Effector memory CD4-positive, alpha-beta T cell (primary cell): ENCODE results near the gene CD84.
A peak's percentile ranks its signal among the peaks of the same experiment; 100 is the strongest.
"Not testable (repeated sequence)": the region's sequence is repeated elsewhere in the genome, so short reads cannot be mapped to it uniquely, and the experiment has no call there.

Source experiments
- DNase-seq, 3 donors: peaks; one replicate each; pipeline ENCODE4 v3.0.0-alpha.2; 2020
- H3K27ac ChIP-seq: 2 replicates; pipeline ENCODE4 v1.7.0; 2013; ENCODE audit warnings: mild to moderate bottlenecking, low read length, moderate library complexity; ENCODE audit not compliant: insufficient read depth, poor library complexity, severe bottlenecking
- H3K27me3 ChIP-seq: replicated peaks from 2 replicates; pipeline ENCODE4 v1.7.0; 2013; ENCODE audit warnings: mild to moderate bottlenecking, low read length; ENCODE audit not compliant: insufficient read depth, control insufficient read depth, poor library complexity, severe bottlenecking
- H3K36me3 ChIP-seq: 2 replicates; pipeline ENCODE4 v1.7.0; 2013; ENCODE audit warnings: mild to moderate bottlenecking, low read length, moderate library complexity; ENCODE audit not compliant: control insufficient read depth, insufficient read depth
- H3K4me1 ChIP-seq: 2 replicates; pipeline ENCODE4 v1.7.0; 2013; ENCODE audit warnings: low read length, mild to moderate bottlenecking; ENCODE audit not compliant: control insufficient read depth, insufficient read depth, poor library complexity, severe bottlenecking
- H3K4me3 ChIP-seq: 2 replicates; pipeline ENCODE4 v1.7.0; 2013; ENCODE audit warnings: low read length, low read depth, mild to moderate bottlenecking; ENCODE audit not compliant: insufficient read depth, poor library complexity, severe bottlenecking
- H3K9me3 ChIP-seq: 2 replicates; pipeline ENCODE4 v1.7.0; 2013; ENCODE audit warnings: mild to moderate bottlenecking, low read length, moderate library complexity; ENCODE audit not compliant: control insufficient read depth

Gene CD84

GRCh38 chr1:160537714-160538665 is 41.3 kb downstream of the CD84 start:
- no peaks in the 10 kb centered on the region for H3K27me3 ChIP-seq
- peaks cover 6% of the 10 kb centered on the region for H3K9me3 ChIP-seq
- DNase-seq, result no peak
- no peak overlapping the region for H3K4me3 ChIP-seq
- H3K4me1 ChIP-seq, result peaks cover 35% of the 10 kb centered on the region
- no peaks in the 10 kb centered on the region for H3K36me3 ChIP-seq
- H3K27ac ChIP-seq, result no peak overlapping the region

- DNase-seq, result no peak
- H3K36me3 ChIP-seq, result no peaks in the 10 kb centered on the region
- no peak overlapping the region for H3K4me3 ChIP-seq
- H3K27ac ChIP-seq, result no peak overlapping the region
- peaks cover 6% of the 10 kb centered on the region for H3K9me3 ChIP-seq
- H3K27me3 ChIP-seq, result no peaks in the 10 kb centered on the region
- peaks cover 15% of the 10 kb centered on the region for H3K4me1 ChIP-seq
Observed at GRCh38 chr1:160534823-160535605, 44.3 kb downstream of the CD84 start.

- H3K36me3 ChIP-seq, H3K4me1 ChIP-seq, H3K4me3 ChIP-seq, H3K27me3 ChIP-seq, DNase-seq, H3K9me3 ChIP-seq, H3K27ac ChIP-seq: not testable (repeated sequence)
Observed at GRCh38 chr1:160532557-160532813, 46.8 kb downstream of the CD84 start.

GRCh38 chr1:160531809-160532556 is 47.3 kb downstream of the CD84 start:
- H3K4me1 ChIP-seq, H3K27me3 ChIP-seq, H3K9me3 ChIP-seq, H3K27ac ChIP-seq, H3K4me3 ChIP-seq, DNase-seq, H3K36me3 ChIP-seq: not testable (repeated sequence)

GRCh38 chr1:160529401-160529952 is 49.8 kb downstream of the CD84 start:
- H3K36me3 ChIP-seq, H3K4me1 ChIP-seq, H3K27ac ChIP-seq, H3K9me3 ChIP-seq, H3K27me3 ChIP-seq, DNase-seq, H3K4me3 ChIP-seq: not testable (repeated sequence)

- not testable (repeated sequence) for H3K9me3 ChIP-seq, H3K27me3 ChIP-seq, H3K36me3 ChIP-seq, H3K27ac ChIP-seq, H3K4me3 ChIP-seq, DNase-seq
- H3K4me1 ChIP-seq, result peaks cover 22% of the 10 kb centered on the region
Observed at GRCh38 chr1:160523789-160524188, 55.5 kb downstream of the CD84 start.

GRCh38 chr1:160522622-160523345 is 56.5 kb downstream of the CD84 start, which contains the start of gene SLAMF6:
Gene SLAMF6 (minus strand): TSS chr1:160523255. CDS start chr1:160523192, 63 bp downstream.
- peak within 1 kb of the TSS; percentile 69 for H3K27ac ChIP-seq

GRCh38 chr1:160522136-160522535 is 57.2 kb downstream of the CD84 start:
- peak overlapping the region; percentile 49 for H3K4me3 ChIP-seq
- H3K4me1 ChIP-seq, result peaks cover 24% of the 10 kb centered on the region

More at GRCh38 chr1:160522622-160523345, 56.5 kb downstream of the CD84 start, which contains the start of gene SLAMF6:
- Histone ChIP-seq H3K36me3 (no peaks in the 10 kb centered on the region), H3K4me3 (peak within 1 kb of the TSS; percentile 49), H3K4me1 (peaks cover 22% of the 10 kb centered on the region), H3K27me3 (no peaks in the 10 kb centered on the region), H3K9me3 (no peaks in the 10 kb centered on the region)
- no peak for DNase-seq

GRCh38 chr1:160521554-160521953 is 57.7 kb downstream of the CD84 start:
- peak overlapping the region; percentile 49 for H3K4me3 ChIP-seq

More at GRCh38 chr1:160522136-160522535, 57.2 kb downstream of the CD84 start:
- DNase-seq, result no peak
- no peaks in the 10 kb centered on the region for H3K36me3 ChIP-seq
- no peaks in the 10 kb centered on the region for H3K9me3 ChIP-seq
- no peaks in the 10 kb centered on the region for H3K27me3 ChIP-seq
- H3K27ac ChIP-seq, result peak overlapping the region; percentile 69

More at GRCh38 chr1:160521554-160521953, 57.7 kb downstream of the CD84 start:
- Histone ChIP-seq H3K9me3 (no peaks in the 10 kb centered on the region), H3K36me3 (no peaks in the 10 kb centered on the region), H3K27ac (peak overlapping the region; percentile 69), H3K27me3 (no peaks in the 10 kb centered on the region), H3K4me1 (peaks cover 24% of the 10 kb centered on the region)
- no peak for DNase-seq
